ENCODE results near the gene MYBPC1.
"Not testable (repeated sequence)": the region's sequence is repeated elsewhere in the genome, so short reads cannot be mapped to it uniquely, and the experiment has no call there.

The MYBPC1 gene

DNA sequence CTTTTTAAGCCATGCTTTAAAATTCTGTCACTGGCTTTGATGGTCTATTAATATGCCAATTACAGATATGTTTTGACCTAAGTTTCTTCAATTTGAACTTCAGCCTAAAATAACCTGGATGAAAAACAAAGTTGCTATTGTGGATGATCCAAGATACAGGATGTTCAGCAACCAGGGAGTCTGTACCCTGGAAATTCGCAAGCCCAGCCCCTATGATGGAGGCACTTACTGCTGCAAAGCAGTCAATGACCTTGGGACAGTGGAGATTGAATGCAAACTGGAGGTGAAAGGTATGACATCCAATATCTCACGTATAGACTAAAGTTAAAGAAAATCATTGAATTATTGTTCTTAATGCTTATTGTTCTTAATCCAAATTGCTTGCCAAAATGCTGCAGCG is 85.5 kb downstream of the MYBPC1 start:
- H3K36me3 ChIP-seq, result no peaks in the 10 kb centered on the region
- H3K27me3 ChIP-seq, result no peaks in the 10 kb centered on the region
- no peak overlapping the region for H3K27ac ChIP-seq
- H3K9me3 ChIP-seq, result no peaks in the 10 kb centered on the region
- intact Hi-C loops (cut with DNase I; ENCODE audit: low total_unique reads), result no loop called here
- no peaks in the 10 kb centered on the region for H3K4me1 ChIP-seq
- H3K4me3 ChIP-seq, result no peak overlapping the region
- no peak for DNase-seq
- TF ChIP-seq, protein P1, sequence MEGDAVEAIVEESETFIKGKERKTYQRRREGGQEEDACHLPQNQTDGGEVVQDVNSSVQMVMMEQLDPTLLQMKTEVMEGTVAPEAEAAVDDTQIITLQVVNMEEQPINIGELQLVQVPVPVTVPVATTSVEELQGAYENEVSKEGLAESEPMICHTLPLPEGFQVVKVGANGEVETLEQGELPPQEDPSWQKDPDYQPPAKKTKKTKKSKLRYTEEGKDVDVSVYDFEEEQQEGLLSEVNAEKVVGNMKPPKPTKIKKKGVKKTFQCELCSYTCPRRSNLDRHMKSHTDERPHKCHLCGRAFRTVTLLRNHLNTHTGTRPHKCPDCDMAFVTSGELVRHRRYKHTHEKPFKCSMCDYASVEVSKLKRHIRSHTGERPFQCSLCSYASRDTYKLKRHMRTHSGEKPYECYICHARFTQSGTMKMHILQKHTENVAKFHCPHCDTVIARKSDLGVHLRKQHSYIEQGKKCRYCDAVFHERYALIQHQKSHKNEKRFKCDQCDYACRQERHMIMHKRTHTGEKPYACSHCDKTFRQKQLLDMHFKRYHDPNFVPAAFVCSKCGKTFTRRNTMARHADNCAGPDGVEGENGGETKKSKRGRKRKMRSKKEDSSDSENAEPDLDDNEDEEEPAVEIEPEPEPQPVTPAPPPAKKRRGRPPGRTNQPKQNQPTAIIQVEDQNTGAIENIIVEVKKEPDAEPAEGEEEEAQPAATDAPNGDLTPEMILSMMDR (IDR thresholded peaks at IDR 0.05), result no peak

DNA sequence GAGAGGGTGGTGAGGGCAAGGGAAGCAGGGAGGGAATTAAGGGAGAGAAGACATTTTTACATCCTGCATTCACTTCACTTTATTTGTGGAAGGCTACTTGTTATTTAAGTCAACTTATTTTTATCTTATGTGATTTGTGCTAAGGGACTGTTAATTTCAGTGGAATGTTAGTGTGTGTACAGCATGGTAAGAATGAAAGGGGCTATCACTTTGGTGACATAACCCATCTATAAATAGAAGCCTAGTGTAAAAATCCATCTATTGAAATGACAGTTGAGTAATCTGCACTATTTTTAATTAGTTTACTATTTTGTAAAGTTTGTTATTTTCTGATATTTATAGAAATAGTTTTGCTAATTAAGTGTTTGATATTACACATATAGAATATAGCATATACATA is 85.9 kb downstream of the MYBPC1 start:
- Histone ChIP-seq H3K36me3 (no peaks in the 10 kb centered on the region), H3K9me3 (no peaks in the 10 kb centered on the region), H3K27me3 (no peaks in the 10 kb centered on the region), H3K4me1 (no peaks in the 10 kb centered on the region), H3K27ac (no peak overlapping the region), H3K4me3 (no peak overlapping the region)
- intact Hi-C loops (cut with DNase I; ENCODE audit: low total_unique reads), result no loop called here
- DNase-seq, result no peak
- TF ChIP-seq, protein P1 (IDR thresholded peaks at IDR 0.05), result no peak

DNA sequence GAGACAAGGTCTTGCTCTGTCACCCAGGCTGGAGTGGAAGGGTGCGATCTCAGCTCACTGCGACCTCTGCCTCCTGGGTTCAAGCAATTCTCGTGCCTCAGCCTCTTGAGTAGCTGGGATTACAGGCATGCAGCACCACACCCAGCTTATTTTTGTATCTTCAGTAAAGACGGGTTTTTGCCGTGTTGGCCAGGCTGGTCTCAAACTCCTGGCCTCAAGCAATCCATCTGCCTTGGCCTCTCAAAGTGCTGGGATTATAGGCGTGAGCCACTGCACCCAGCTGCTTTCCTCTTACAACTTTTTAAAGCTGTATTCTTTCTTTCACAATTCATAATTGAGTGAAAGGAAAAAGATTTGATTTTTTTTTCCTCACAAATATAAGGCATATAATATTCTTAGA is 86.9 kb downstream of the MYBPC1 start:
- H3K27ac ChIP-seq; H3K36me3 ChIP-seq; H3K27me3 ChIP-seq; H3K4me3 ChIP-seq; intact Hi-C loops (cut with DNase I; ENCODE audit: low total_unique reads); DNase-seq; H3K4me1 ChIP-seq; H3K9me3 ChIP-seq: not testable (repeated sequence)

DNA sequence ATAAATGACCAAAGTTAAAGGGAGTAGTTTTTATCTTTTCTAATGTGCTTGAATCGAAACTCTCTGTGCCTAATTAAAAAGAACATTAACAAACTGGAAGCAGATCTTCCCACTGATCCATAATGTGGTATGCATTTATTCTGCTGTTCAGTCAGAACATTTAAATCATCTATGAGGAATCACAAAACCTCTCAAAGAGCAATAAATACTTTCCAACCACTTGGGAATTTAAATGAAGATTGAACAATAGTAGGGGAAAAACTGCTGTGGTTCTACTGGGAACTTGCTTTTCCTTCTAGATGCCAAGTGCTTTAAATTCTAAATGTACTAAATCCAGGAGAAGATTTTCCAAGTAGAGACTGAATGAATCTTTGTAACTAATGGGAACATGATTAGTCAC is 90.3 kb downstream of the MYBPC1 start:
- intact Hi-C loops (cut with DNase I; ENCODE audit: low total_unique reads), result no loop called here
- H3K4me3 ChIP-seq, result no peak overlapping the region
- H3K36me3 ChIP-seq, result no peaks in the 10 kb centered on the region
- TF ChIP-seq, protein P1 (IDR thresholded peaks at IDR 0.05), result no peak
- H3K27ac ChIP-seq, result no peak overlapping the region
- H3K9me3 ChIP-seq, result no peaks in the 10 kb centered on the region
- no peaks in the 10 kb centered on the region for H3K4me1 ChIP-seq
- DNase-seq, result no peak
- H3K27me3 ChIP-seq, result no peaks in the 10 kb centered on the region

DNA sequence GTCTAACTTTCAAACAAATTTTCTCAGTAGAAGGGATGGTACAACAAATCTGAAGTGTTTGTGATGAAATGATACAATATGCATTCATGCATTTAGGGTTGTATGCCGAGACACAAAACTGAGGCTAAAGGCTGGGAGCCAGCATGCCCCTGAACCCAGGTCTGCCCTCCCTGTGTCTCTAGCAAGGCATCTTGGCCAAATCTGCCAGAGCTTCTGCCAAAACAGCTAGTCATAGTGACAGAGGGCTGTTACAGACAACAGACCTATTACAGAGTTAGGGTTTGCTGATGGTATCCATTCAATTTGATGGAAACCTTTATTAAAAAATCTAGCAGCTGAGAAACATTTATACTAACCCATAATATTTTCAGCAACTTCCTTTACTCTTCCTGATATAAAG is 91.4 kb downstream of the MYBPC1 start:
- TF ChIP-seq, protein P1 (IDR thresholded peaks at IDR 0.05), result no peak
- Histone ChIP-seq H3K36me3 (no peaks in the 10 kb centered on the region), H3K9me3 (no peaks in the 10 kb centered on the region), H3K4me3 (no peak overlapping the region), H3K4me1 (no peaks in the 10 kb centered on the region), H3K27ac (no peak overlapping the region), H3K27me3 (no peaks in the 10 kb centered on the region)
- no peak for DNase-seq
- intact Hi-C loops (cut with DNase I; ENCODE audit: low total_unique reads), result no loop called here

DNA sequence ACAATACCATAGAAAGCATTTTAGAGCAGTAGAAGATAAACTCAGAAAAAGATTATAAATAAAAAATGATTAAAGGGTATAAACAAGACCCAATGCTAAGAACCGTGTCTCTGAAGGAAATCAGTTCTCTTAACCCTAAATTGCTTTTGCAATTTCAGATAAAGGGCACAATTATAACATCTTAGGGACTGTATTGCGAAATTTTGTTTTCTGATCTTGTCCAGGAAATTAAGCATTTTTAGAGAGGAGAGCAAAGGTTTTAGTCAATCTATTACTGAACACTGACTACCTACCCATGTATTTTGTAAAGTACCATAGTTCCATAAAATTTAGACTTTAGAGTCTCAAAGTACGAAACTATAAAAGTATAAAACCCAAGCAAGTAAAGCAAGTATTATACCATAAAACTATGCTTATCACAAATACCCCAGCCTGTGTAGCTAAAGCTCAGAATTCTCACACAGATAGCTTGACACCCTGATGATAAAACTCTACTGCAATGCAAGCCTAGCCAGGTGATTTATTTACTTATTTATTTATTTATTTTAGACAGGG is 95.8 kb downstream of the MYBPC1 start:
- Histone ChIP-seq H3K4me1 (no peaks in the 10 kb centered on the region), H3K27ac (no peak overlapping the region), H3K4me3 (no peak overlapping the region), H3K9me3 (no peaks in the 10 kb centered on the region), H3K27me3 (no peaks in the 10 kb centered on the region), H3K36me3 (no peaks in the 10 kb centered on the region)
- TF ChIP-seq, protein P1 (IDR thresholded peaks at IDR 0.05), result no peak
- no peak for DNase-seq
- intact Hi-C loops (cut with DNase I; ENCODE audit: low total_unique reads), result no loop called here
